Measurements from ENCODE around the gene LRRK1. TPM values are rescaled to one million over a fixed set of nuclear protein-coding genes. Genes with fewer than 3 reads are reported as not detected.
A peak's percentile ranks its signal among the peaks of the same experiment; 100 is the strongest.

The LRRK1 gene
- total and polyA plus RNA-seq, 2 of the 4 experiments (the other 2 are of a cell fraction): 3.0 to 5.8 TPM

- TF ChIP-seq MXI1 (IDR thresholded peaks at IDR 0.05; ENCODE audit: borderline replicate concordance, low read depth, low read length) (no peak), SMC3 (IDR thresholded peaks at IDR 0.05; ENCODE audit: low read depth, low read length) (no peak), CTCF (conservative IDR thresholded peaks at IDR 0.05; ENCODE audit: low read depth, low read length) (no peak), POLR2A (IDR thresholded peaks at IDR 0.05; ENCODE audit: low read depth, low read length) (no peak), RCOR1 (IDR thresholded peaks at IDR 0.05; ENCODE audit: insufficient replicate concordance, low read length) (no peak), BHLHE40 (IDR thresholded peaks at IDR 0.05; ENCODE audit: low read depth, low read length) (no peak), FOS (IDR thresholded peaks at IDR 0.05; ENCODE audit: low read depth, low read length) (no peak)
- no peak overlapping the region for H4K91ac ChIP-seq (ENCODE audit: insufficient read depth, low read depth, low read length)
- no peak overlapping the region for H2BK15ac ChIP-seq (ENCODE audit: low read depth, low read length)
- no peak for DNase-seq
- H3K4me3 ChIP-seq (ENCODE audit: insufficient read depth, low read depth, low read length): no peak overlapping the region
- ChIA-PET CTCF (no interaction called here), POLR2A (ENCODE audit: unreplicated experiment) (no interaction called here)
- in situ Hi-C loops (cut with MboI; ENCODE audit: low sequenced_read_pairs): no loop called here
- H2BK5ac ChIP-seq (ENCODE audit: low read depth, low read length, poor library complexity, severe bottlenecking): no peak overlapping the region
- no TSS peak for BruUV-seq (replicated peaks)
- peak overlapping the region; percentile 39 for H2AK9ac ChIP-seq (replicated peaks; ENCODE audit: low read depth, low read length, poor library complexity)
- no peak overlapping the region for H3K56ac ChIP-seq (ENCODE audit: extremely low read depth, insufficient read depth, low read length)
- peak overlapping the region; percentile 3 for H2AFZ ChIP-seq (replicated peaks; ENCODE audit: low read length, poor library complexity)
- dilution Hi-C loops (cut with HindIII; ENCODE audit: low sequenced_read_pairs, unreplicated experiment): no loop called here
- ATAC-seq (ENCODE audit: low read depth): no peak
- intact Hi-C loops (cut with micrococcal nuclease): no loop called here
- H3K9me1 ChIP-seq (ENCODE audit: insufficient read depth, low read length): peaks cover 7% of the 10 kb centered on the region
- H3K4ac ChIP-seq (ENCODE audit: low read depth, low read length): no peak overlapping the region
- no peak overlapping the region for H3K9ac ChIP-seq (ENCODE audit: low read depth, low read length)
- H3K4me1 ChIP-seq (ENCODE audit: control insufficient read depth, insufficient read depth, low read length): peaks cover 5% of the 10 kb centered on the region
- H2BK20ac ChIP-seq (ENCODE audit: low read depth, low read length): no peak overlapping the region
- H4K8ac ChIP-seq (ENCODE audit: low read depth in 2 of 2, low read length in 2 of 2): no peak overlapping the region
- H4K20me1 ChIP-seq (ENCODE audit: insufficient read depth, low read length): no peaks in the 10 kb centered on the region
- H4K5ac ChIP-seq (ENCODE audit: low read depth, low read length): no peak overlapping the region
- no peak overlapping the region for H2BK120ac ChIP-seq (ENCODE audit: low read depth, low read length)
- no peak overlapping the region for H3K23ac ChIP-seq (ENCODE audit: low read depth, low read length)
- H3K18ac ChIP-seq (ENCODE audit: low read depth, low read length): no peak overlapping the region
- H3K14ac ChIP-seq (replicated peaks; ENCODE audit: low read depth, low read length): no peak overlapping the region
- H3K27me3 ChIP-seq (ENCODE audit: control insufficient read depth, insufficient read depth, low read length): no peaks in the 10 kb centered on the region
- no peaks in the 10 kb centered on the region for H3K79me1 ChIP-seq (ENCODE audit: low read depth in 1 of 2, low read length in 2 of 2)
- no peaks in the 10 kb centered on the region for H3K36me3 ChIP-seq (ENCODE audit: control insufficient read depth, insufficient read depth, low read length)
- H3K27ac ChIP-seq (ENCODE audit: insufficient read depth, low read length): no peak overlapping the region
- no peaks in the 10 kb centered on the region for H3K9me3 ChIP-seq (ENCODE audit: control insufficient read depth, insufficient read depth, low read length)
- H2AK5ac ChIP-seq (ENCODE audit: low read depth, low read length): no peak overlapping the region
- H3K4me2 ChIP-seq (ENCODE audit: low read depth, low read length): no peak overlapping the region
- WGBS, 2 experiments (ENCODE audit: extremely low coverage in 2 of 2, insufficient read length in 1 of 2): 80% methylated on average over 1 of the region's 11 CpGs; no CpG with 5 or more reads in 1 of the 2 experiments
Measured at GRCh38 chr15:100898661-100899462, 20.3 kb upstream of the LRRK1 start.
